A673 (cell line): Measurements from ENCODE around the gene CBLN3. TPM values are rescaled to one million over a fixed set of nuclear protein-coding genes. Genes with fewer than 3 reads are reported as not detected.

ENCODE experiments used
- BruUV-seq: library from RNA; stranded (reverse); fragments of 400-500 nt; replicated peaks from 2 replicates; lab custom pipeline; 2021; lab: Mats Ljungman, UMichigan
- CTCF ChIA-PET: fragments of 300-600 bp; sonication (Branson Sonifier 250); formaldehyde crosslinking; loops from one replicate; lab custom pipeline; 2022; ENCODE audit warnings: antibody characterized with exemption; lab: Charles Lee
- POLR2A ChIA-PET: fragments of 300-600 bp; sonication (Branson Sonifier 250); formaldehyde crosslinking; loops from one replicate; lab custom pipeline; 2022; ENCODE audit warnings: antibody characterized with exemption; ENCODE audit not compliant: low non-redundant PET; lab: Charles Lee
- DNase-seq: peaks from one replicate; pipeline ENCODE4 v3.0.0-alpha.2; 2015; ENCODE audit warnings: low spot score
- H3K27ac ChIP-seq: fragments of 200-600 bp; sonication (generic); 2 replicates; pipeline ENCODE4 v1.5.1; 2016; ENCODE audit warnings: mixed run types, low read depth, mild to moderate bottlenecking, mixed read lengths, antibody characterized with exemption, low read length; ENCODE audit not compliant: poor library complexity, severe bottlenecking
- H3K27me3 ChIP-seq: fragments of 200-600 bp; sonication (generic); replicated peaks from 2 replicates; pipeline ENCODE4 v1.6.1; 2017; ENCODE audit warnings: mixed run types, low read depth, mild to moderate bottlenecking, mixed read lengths, antibody characterized with exemption, low read length; ENCODE audit not compliant: insufficient read depth, poor library complexity
- H3K36me3 ChIP-seq: fragments of 200-600 bp; sonication (generic); 2 replicates; pipeline ENCODE4 v1.6.1; 2016; ENCODE audit warnings: mixed run types, mild to moderate bottlenecking, mixed read lengths, antibody characterized with exemption, low read length; ENCODE audit not compliant: insufficient read depth, poor library complexity, severe bottlenecking
- H3K4me1 ChIP-seq: fragments of 200-600 bp; sonication (generic); 2 replicates; pipeline ENCODE4 v1.6.1; 2017; ENCODE audit warnings: mixed run types, mild to moderate bottlenecking, mixed read lengths, antibody characterized with exemption, low read length; ENCODE audit not compliant: insufficient read depth, poor library complexity, severe bottlenecking
- H3K4me3 ChIP-seq: fragments of 200-600 bp; sonication (generic); 2 replicates; pipeline ENCODE4 v1.5.1; 2016; ENCODE audit warnings: low read depth, mixed run types, mild to moderate bottlenecking, mixed read lengths, low read length; ENCODE audit not compliant: poor library complexity, severe bottlenecking
- H3K9me3 ChIP-seq: fragments of 200-600 bp; sonication (generic); 2 replicates; pipeline ENCODE4 v1.6.1; 2016; ENCODE audit warnings: mixed run types, low read depth, mild to moderate bottlenecking, mixed read lengths, antibody characterized with exemption, low read length; ENCODE audit not compliant: poor library complexity, severe bottlenecking
- CTCF ChIP-seq: fragments of 300-800, 200-600 bp; sonication (generic); conservative IDR thresholded peaks from 2 replicates; pipeline ENCODE4 v1.5.1; 2017; ENCODE audit warnings: low read depth, mild to moderate bottlenecking, antibody characterized with exemption, low read length, moderate library complexity, mixed read lengths
- EZH2 ChIP-seq: fragments of 200-600 bp; sonication (generic); IDR thresholded peaks from 2 replicates; pipeline ENCODE4 v1.6.1; 2017; ENCODE audit warnings: borderline replicate concordance, low read depth, mild to moderate bottlenecking, mixed read lengths, antibody characterized with exemption, low read length; ENCODE audit not compliant: poor library complexity, severe bottlenecking
- intact Hi-C: fragments of 100-400 bp; cut with micrococcal nuclease; formaldehyde crosslinking; loops from one replicate; pipeline ENCODE4 v1.10.0; 2022; ENCODE audit not compliant: unreplicated experiment
- total RNA-seq: library from RNA; stranded (reverse); gene quantifications from 2 replicates; pipeline ENCODE4 v1.2.3, GENCODE V29; 2021

CBLN3 gene
- total RNA-seq, 1 experiment from 2014 or later: 0.80 TPM

- no peak overlapping the region for H3K27ac ChIP-seq
- peaks cover 58% of the 10 kb centered on the region for H3K36me3 ChIP-seq
- H3K4me1 ChIP-seq: peaks cover 20% of the 10 kb centered on the region
- POLR2A ChIA-PET: no interaction called here
- H3K9me3 ChIP-seq: no peaks in the 10 kb centered on the region
- BruUV-seq: no TSS peak
- TF ChIP-seq EZH2 (no peak), CTCF (no peak)
- no peaks in the 10 kb centered on the region for H3K27me3 ChIP-seq
- intact Hi-C loops: loop anchor here (10.0 kb wide), 1 partner anchor 424 kb away; no protein-coding TSS in a partner anchor
- CTCF ChIA-PET: interaction anchor here (3.6 kb wide), 1 partner anchor 106 kb away, joined by 27 read pairs; no protein-coding TSS in a partner anchor
- DNase-seq: no peak
- H3K4me3 ChIP-seq: no peak overlapping the region
Observed at GRCh38 chr14:24438223-24439097, 9.0 kb upstream of the CBLN3 start.

- no TSS peak for BruUV-seq
- H3K36me3 ChIP-seq: peaks cover 65% of the 10 kb centered on the region
- POLR2A ChIA-PET: interaction anchor here (0.9 kb wide), 1 partner anchor 104 kb away, joined by 4 read pairs; no protein-coding TSS in a partner anchor
Observed at GRCh38 chr14:24437736-24438067, 8.2 kb upstream of the CBLN3 start.

More at GRCh38 chr14:24437736-24438067, 8.2 kb upstream of the CBLN3 start:
- CTCF ChIA-PET: interaction anchor here (1.2 to 3.6 kb wide), 3 partner anchors 105 to 195 kb away, joined by 3 to 27 read pairs (median 6); partner anchors contain the start of gene TINF2
- Histone ChIP-seq H3K4me3 (no peak overlapping the region), H3K9me3 (no peaks in the 10 kb centered on the region), H3K27ac (peak overlapping the region; percentile 62), H3K4me1 (peaks cover 20% of the 10 kb centered on the region), H3K27me3 (no peaks in the 10 kb centered on the region)
- no peak for DNase-seq
- TF ChIP-seq CTCF (no peak), EZH2 (no peak)
- intact Hi-C loops: loop anchor here (10.0 kb wide), 1 partner anchor 423 kb away; no protein-coding TSS in a partner anchor
